GM10266 (cell line): ENCODE results near the gene MRPL12.

Experiments used
- DNase-seq: peaks from one replicate; pipeline ENCODE4 v3.0.0; 2012; ENCODE audit errors: extremely low spot score
- TF ChIP-seq, protein P1 (sequence below): IDR thresholded peaks from 2 replicates; pipeline ENCODE4 v1.5.1; 2012; ENCODE audit warnings: mild to moderate bottlenecking, low read depth; ENCODE audit not compliant: control insufficient read depth, insufficient read depth; ENCODE audit errors: missing control alignments

MRPL12 gene

DNA sequence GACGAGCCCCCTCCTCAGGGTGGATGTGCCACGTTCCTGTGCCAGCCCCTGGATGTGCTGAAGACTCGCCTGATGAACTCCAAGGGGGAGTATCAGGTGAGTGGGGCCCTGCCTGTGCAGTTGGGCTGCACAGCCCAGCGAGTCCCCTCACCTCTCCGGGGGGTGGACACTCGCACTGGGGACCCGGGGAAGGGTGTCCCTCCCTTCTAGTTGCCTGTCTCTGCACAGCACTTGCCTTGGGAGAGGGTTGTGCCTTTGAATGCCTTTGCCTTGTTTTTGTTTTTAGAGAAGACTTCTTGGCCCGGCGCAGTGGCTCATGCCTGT is 14.6 kb downstream of the MRPL12 start:
- TF ChIP-seq, protein P1, sequence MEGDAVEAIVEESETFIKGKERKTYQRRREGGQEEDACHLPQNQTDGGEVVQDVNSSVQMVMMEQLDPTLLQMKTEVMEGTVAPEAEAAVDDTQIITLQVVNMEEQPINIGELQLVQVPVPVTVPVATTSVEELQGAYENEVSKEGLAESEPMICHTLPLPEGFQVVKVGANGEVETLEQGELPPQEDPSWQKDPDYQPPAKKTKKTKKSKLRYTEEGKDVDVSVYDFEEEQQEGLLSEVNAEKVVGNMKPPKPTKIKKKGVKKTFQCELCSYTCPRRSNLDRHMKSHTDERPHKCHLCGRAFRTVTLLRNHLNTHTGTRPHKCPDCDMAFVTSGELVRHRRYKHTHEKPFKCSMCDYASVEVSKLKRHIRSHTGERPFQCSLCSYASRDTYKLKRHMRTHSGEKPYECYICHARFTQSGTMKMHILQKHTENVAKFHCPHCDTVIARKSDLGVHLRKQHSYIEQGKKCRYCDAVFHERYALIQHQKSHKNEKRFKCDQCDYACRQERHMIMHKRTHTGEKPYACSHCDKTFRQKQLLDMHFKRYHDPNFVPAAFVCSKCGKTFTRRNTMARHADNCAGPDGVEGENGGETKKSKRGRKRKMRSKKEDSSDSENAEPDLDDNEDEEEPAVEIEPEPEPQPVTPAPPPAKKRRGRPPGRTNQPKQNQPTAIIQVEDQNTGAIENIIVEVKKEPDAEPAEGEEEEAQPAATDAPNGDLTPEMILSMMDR, result no peak

DNA sequence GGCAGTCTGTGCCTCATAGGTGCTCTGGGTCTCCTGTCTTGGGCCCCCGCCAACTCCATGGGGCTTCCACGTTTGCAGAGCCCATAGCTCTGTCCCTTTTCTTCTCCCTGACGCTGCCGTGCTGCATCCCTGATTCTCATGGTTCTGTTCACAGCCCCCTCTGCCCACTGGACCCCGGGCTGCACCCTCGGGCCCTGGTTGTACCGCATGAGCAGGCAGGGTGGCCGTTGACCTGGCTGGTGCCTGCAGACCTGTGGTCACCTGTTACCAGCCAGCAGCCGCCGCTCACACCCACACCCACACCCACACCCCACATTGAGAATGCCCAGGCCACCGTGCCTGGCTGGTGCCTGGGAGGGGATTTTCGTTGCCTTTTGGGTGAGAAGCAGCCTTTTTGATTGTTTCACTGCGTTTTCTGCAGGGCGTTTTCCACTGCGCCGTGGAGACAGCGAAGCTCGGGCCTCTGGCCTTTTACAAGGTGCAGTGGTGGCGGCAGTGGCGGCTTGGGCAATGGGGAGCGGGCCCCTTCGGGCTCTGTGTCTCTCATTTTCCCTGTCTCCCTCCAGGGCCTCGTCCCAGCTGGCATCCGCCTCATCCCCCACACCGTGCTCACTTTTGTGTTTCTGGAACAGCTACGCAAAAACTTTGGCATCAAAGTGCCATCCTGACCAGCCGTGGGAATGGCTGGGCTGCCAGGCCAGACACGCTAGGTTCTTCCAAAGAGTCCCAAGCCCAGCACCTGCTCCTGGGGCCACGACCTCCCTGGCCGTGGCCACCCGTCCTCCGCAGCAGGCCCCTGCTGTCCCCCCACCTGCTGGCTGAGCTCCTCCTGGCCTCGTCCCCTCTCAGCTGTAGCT is 16.5 kb downstream of the MRPL12 start:
- no peak for DNase-seq
- TF ChIP-seq, protein P1, result no peak

More for the DNA sequence above, 14.6 kb downstream of the MRPL12 start:
- DNase-seq, result no peak

DNA sequence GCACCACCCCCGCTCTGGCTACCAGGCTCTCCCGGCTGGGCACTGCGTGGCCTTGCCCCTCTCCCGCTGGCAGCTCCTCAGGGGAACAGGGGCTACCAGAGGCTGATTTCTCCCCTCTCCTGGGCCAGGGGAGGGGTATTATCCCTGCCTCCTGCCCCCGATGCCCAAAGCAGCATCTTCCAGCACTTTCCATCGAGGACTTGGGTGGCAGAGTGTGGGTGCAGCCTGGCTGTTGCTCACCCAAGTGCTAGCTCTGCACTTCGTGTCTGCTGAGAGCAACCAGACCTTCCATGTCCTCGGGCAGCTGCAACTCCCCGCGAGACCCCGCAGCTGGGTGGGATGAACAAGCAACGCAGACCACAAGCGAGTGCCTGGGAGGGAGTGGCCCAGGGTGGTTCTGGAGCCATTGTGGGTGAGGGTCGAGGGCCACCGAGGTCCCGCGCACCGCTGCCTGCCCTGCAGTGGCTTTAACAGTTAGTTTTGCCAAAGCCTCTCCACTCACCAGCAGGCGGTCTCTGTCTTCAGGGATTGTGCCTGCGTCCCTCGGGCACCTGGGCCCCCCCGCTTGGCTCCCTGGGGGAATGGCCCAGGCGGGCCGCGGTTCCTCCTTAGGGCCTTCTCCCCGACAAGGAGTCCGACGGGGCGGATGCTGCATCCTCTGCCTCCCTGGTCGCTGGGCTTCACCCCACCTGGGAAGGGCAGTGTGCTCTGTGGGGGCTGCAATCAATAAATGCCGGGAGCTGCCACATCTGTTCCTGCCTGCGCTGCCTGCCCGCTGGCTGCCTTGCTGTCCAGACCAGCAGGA is 17.3 kb downstream of the MRPL12 start:
- TF ChIP-seq, protein P1, result no peak
- DNase-seq, result no peak

DNA sequence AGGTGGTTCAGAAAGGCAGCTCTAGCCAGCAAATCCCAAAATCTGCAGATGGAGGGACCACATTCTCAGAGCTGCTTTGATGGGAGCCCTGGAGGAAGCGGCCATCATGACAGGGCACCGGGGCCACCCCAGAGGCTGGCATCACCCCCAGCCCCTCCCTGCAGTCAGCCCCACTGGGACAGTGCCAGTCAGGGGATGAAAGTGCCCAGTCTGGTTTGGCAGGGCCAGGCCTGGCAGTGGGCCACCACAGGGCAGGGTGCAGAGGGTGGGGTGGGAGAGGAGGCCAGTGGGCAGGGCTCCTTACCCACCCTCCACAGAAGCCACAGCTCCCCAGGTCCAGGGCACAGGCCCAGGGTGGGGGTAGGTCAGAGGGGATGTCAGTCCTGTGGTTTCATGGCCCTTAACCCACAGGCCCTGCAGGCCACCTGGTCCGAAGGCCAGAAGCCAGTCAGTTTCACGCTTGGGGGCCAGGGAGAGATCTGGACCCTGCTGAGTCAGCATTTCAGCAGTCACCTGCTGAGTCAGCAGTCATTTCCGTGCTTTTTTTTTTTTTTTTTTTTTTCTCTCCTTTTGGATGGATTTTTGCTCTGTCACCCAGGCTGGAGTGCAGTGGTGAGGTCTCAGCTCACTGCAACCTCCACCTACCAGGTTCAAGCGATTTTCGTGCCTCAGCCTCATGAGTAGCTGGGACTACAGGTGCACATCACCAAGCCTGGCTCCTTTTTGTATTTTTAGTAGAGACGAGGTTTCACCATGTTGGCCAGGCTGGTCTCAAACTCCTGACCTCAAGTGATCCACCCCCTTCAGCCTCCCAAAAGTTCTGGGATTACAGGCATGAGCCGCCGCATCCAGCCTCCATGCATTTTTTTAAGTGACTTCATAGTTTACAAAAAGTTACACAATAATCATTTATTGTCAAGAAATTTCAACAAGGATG is 19.3 kb downstream of the MRPL12 start:
- TF ChIP-seq, protein P1, result no peak
- DNase-seq, result no peak

DNA sequence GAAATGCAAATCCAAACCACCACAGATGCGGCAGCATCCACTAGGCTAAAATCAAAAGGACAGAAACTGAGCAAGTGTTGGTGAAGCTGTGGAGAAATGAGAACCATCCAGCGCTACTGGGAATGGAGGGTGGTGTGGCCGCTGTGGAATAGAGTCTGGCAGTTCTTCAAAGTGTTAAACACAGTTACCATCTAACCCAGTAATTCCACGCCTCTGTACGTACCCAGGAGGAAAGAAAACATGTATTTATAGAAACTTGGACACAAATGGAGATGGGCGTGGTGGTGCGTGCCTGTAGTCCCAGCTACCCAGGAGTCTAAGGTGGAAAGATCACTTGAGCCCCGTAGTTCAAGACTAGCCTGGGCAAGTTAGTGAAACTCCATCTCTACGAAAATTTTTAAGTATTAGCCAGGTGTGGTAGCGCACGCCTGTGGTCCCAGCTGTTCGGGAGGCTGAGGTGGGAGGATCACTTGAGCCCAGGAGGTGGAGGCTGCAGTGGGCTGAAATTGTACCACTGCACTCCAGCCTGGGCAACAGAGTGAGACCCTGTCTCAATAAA is 20.6 kb downstream of the MRPL12 start:
- DNase-seq, result no peak
- TF ChIP-seq, protein P1, result no peak

DNA sequence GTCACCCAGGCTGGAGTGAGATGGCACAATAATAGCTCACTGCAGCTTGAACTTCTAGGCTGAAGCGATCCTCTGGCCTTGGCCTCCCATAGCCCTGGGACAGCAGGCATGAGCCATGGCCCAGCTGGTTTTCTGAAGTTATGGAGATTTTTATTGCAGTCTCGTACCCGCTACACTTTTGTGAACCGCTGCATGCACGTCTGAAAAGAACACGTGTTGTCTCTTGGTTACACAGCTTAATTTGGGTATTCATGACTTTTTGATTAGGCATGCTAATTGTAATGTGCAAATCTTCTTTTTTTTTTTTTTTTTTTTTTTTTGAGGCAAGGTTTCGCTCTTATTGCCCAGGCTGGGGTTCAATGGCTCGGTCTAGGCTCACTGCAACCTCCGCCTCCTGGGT is 22.3 kb downstream of the MRPL12 start:
- DNase-seq, result no peak
- TF ChIP-seq, protein P1, result no peak
